Temporal lobe (tissue), 2 donors: Measurements from ENCODE around the gene PLAGL1. TPM values are rescaled to one million over a fixed set of nuclear protein-coding genes. Genes with fewer than 3 reads are reported as not detected.

Experiments
- small RNA-seq: library from RNA; depleted of rRNA; stranded (forward); fragments of <200 nt; gene quantifications from one replicate; pipeline ENCODE3, GENCODE V24; 2014; ENCODE audit warnings: low replicate concordance
- total RNA-seq: library from RNA; depleted of rRNA; stranded (reverse); fragments of >200 nt; gene quantifications from one replicate; pipeline ENCODE4 v1.2.3, GENCODE V29; 2014

The PLAGL1 gene
- total RNA-seq, 1 donor from 2014 or later = 12.0 TPM

Small RNA genes lying within 50 kb of the gene (small RNA-seq; reads per million reads assigned to genes)
- gene RF02143 = not detected

Other genes with a start within 250 kb of the PLAGL1 start
- gene LTV1, start 164.9 kb downstream of the PLAGL1 start, total RNA-seq = 10.1 TPM
- gene ZC2HC1B, start 143.8 kb downstream of the PLAGL1 start, total RNA-seq = not detected
- gene SF3B5, start 87.3 kb upstream of the PLAGL1 start, total RNA-seq = 26.6 TPM
- 0.49 TPM for gene STX11, start 142.3 kb upstream of the PLAGL1 start, total RNA-seq